GM23248 (cell line): Measurements from ENCODE around the gene TLK2. TPM values are rescaled to one million over a fixed set of nuclear protein-coding genes. Genes with fewer than 3 reads are reported as not detected.
A peak's percentile ranks its signal among the peaks of the same experiment; 100 is the strongest.

Source experiments
- DNase-seq: peaks from one replicate; pipeline ENCODE4 v3.0.0-alpha.2; 2015
- H2AFZ ChIP-seq: fragments of 200-600 bp; sonication (generic); 2 replicates; pipeline ENCODE4 v1.6.1; 2016; ENCODE audit warnings: antibody characterized with exemption
- H3F3A ChIP-seq: fragments of 200-600 bp; sonication (generic); 2 replicates; pipeline ENCODE4 v1.6.1; 2016; ENCODE audit warnings: mild to moderate bottlenecking, antibody characterized with exemption, mixed run types; ENCODE audit not compliant: insufficient read depth
- H3K27ac ChIP-seq: fragments of 200-600 bp; sonication (generic); 2 replicates; pipeline ENCODE4 v1.5.1; 2016; ENCODE audit warnings: mild to moderate bottlenecking
- H3K27me3 ChIP-seq: fragments of 200-600 bp; sonication (generic); replicated peaks from 2 replicates; pipeline ENCODE4 v1.6.1; 2016; ENCODE audit warnings: mild to moderate bottlenecking; ENCODE audit not compliant: insufficient read depth
- H3K36me3 ChIP-seq: fragments of 200-600 bp; sonication (generic); 2 replicates; pipeline ENCODE4 v1.6.1; 2016; ENCODE audit warnings: low read depth, mild to moderate bottlenecking
- H3K4me1 ChIP-seq: fragments of 200-600 bp; sonication (generic); 2 replicates; pipeline ENCODE4 v1.6.1; 2016; ENCODE audit warnings: mild to moderate bottlenecking; ENCODE audit not compliant: insufficient read depth
- H3K4me2 ChIP-seq: fragments of 200-600 bp; sonication (generic); one replicate; pipeline ENCODE4 v1.6.1; 2016; ENCODE audit warnings: mild to moderate bottlenecking; ENCODE audit not compliant: unreplicated experiment
- H3K4me3 ChIP-seq: fragments of 200-600 bp; sonication (generic); 2 replicates; pipeline ENCODE4 v1.5.1; 2016; ENCODE audit warnings: mild to moderate bottlenecking
- H3K79me2 ChIP-seq: fragments of 200-600 bp; sonication (generic); 2 replicates; pipeline ENCODE4 v1.6.1; 2016; ENCODE audit warnings: mild to moderate bottlenecking; ENCODE audit not compliant: insufficient read depth
- H3K9ac ChIP-seq: fragments of 200-600 bp; sonication (generic); 2 replicates; pipeline ENCODE4 v1.6.1; 2016; ENCODE audit warnings: mild to moderate bottlenecking
- H3K9me2 ChIP-seq: fragments of 200-600 bp; sonication (generic); 2 replicates; pipeline ENCODE4 v1.6.1; 2016; ENCODE audit warnings: mixed run types, mild to moderate bottlenecking, moderate library complexity; ENCODE audit not compliant: insufficient read depth
- H3K9me3 ChIP-seq: fragments of 200-600 bp; sonication (generic); one replicate; pipeline ENCODE4 v1.6.1; 2017; ENCODE audit warnings: low read depth
- H4K20me1 ChIP-seq: fragments of 200-600 bp; sonication (generic); 2 replicates; pipeline ENCODE4 v1.6.0; 2016; ENCODE audit not compliant: insufficient read depth
- EZH2 ChIP-seq: fragments of 200-600 bp; sonication (generic); IDR thresholded peaks from 2 replicates; pipeline ENCODE4 v1.6.1; 2018; ENCODE audit warnings: antibody characterized with exemption, mild to moderate bottlenecking; ENCODE audit not compliant: insufficient read depth, poor library complexity, severe bottlenecking
- EZH2phosphoT487 ChIP-seq: fragments of 200-600 bp; sonication (generic); IDR thresholded peaks from 2 replicates; pipeline ENCODE4 v1.6.1; 2018; ENCODE audit warnings: antibody characterized with exemption, moderate library complexity, mild to moderate bottlenecking, low read depth; ENCODE audit not compliant: insufficient read depth
- WGBS, 2 experiments: methylation state at CpG; one replicate each; pipeline ENCODE4 v1.1.6; 2015 to 2017; ENCODE audit warnings: low lambda C conversion rate in 2 of 2, low coverage in 1 of 2; ENCODE audit errors: missing lambda C conversion rate in 2 of 2; 5-methylcytosine and 5-hydroxymethylcytosine counted together
- in situ Hi-C: fragments of 300-500 bp; cut with MboI; formaldehyde crosslinking; loops from 2 replicates; pipeline ENCODE4 v1.15.0; 2020
- polyA plus RNA-seq: library from polyadenylated mRNA; unstranded; fragments of >200 nt; fragmentation: Nextera tagmentation; extraction: Ambion mirVana; gene quantifications from 2 replicates; pipeline ENCODE4 v1.2.1, GENCODE V29; 2016
- total RNA-seq: library from RNA; depleted of rRNA; stranded (reverse); fragments of >200 nt; shearing (Covaris generic); gene quantifications from 2 replicates; pipeline ENCODE4 v1.2.3, GENCODE V29; 2014

TLK2 gene
- total and polyA plus RNA-seq, 2 experiments from 2014 or later = 12.6 to 37.9 TPM

DNA sequence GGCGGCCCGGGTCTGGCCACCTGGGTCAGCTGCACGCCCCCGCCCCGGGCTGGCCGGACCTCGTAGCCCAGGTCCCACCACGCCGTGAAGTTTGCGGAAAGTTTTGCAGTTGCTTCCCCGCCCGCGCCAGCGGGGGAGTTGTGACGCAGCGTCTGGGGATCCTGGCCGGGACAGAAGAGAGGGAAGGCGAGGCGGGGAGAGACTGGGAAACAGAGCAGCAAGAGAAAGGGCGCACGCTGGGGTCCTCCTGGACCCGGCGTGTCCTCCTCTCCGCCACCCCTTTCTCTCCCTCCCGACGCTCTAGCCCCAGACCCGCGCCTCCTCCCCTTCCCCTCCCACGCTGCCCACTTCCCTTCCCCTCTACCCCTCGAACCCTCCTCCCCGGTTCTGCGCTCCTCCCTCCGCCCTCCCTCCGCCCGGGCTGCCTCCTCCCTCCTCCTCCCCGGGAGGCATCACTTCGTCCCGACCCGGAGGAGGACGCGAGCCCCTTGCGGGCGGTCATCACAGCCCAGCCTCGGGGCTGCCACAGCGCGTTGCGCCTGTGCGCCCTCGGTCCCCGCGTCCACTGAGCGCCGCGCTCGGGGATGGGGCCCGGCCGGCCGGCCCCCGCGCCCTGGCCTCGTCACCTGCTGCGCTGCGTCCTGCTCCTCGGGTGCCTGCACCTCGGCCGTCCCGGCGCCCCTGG is 148.7 kb downstream of the TLK2 start, which contains the start of gene MRC2:
Gene MRC2 (plus strand): TSS at position 452 of the 685 bp plus-strand sequence. CDS start 133 bp downstream, at position 585.
- H3K9me3 ChIP-seq = no peaks in the 10 kb centered on the region
- H2AFZ ChIP-seq = peak within 1 kb of the TSS; percentile 51
- 3 to 4% methylated on average over 38 to 49 of the region's 68 CpGs for WGBS, 2 experiments
- H3K79me2 ChIP-seq = peaks cover 60% of the 10 kb centered on the region
- no peaks in the 10 kb centered on the region for H3K9me2 ChIP-seq
- peak within 1 kb of the TSS; percentile 95 for H3K9ac ChIP-seq
- peaks cover 18% of the 10 kb centered on the region for H3K4me1 ChIP-seq
- peak within 1 kb of the TSS; percentile 98 for H3K4me2 ChIP-seq
- no peaks in the 10 kb centered on the region for H3K27me3 ChIP-seq
- TF ChIP-seq EZH2 = no peak
- TF ChIP-seq EZH2phosphoT487 = no peak
- peak; percentile 95 for DNase-seq
- no peaks in the 10 kb centered on the region for H4K20me1 ChIP-seq
- H3K4me3 ChIP-seq = peak within 1 kb of the TSS; percentile 88
- peaks cover 21% of the 10 kb centered on the region for H3F3A ChIP-seq
- in situ Hi-C loops = no loop called here
- peak within 1 kb of the TSS; percentile 98 for H3K27ac ChIP-seq
- 0 out of 2 replicates have a peak, but pooled peaks cover 4% of the 10 kb centered on the region for H3K36me3 ChIP-seq

DNA sequence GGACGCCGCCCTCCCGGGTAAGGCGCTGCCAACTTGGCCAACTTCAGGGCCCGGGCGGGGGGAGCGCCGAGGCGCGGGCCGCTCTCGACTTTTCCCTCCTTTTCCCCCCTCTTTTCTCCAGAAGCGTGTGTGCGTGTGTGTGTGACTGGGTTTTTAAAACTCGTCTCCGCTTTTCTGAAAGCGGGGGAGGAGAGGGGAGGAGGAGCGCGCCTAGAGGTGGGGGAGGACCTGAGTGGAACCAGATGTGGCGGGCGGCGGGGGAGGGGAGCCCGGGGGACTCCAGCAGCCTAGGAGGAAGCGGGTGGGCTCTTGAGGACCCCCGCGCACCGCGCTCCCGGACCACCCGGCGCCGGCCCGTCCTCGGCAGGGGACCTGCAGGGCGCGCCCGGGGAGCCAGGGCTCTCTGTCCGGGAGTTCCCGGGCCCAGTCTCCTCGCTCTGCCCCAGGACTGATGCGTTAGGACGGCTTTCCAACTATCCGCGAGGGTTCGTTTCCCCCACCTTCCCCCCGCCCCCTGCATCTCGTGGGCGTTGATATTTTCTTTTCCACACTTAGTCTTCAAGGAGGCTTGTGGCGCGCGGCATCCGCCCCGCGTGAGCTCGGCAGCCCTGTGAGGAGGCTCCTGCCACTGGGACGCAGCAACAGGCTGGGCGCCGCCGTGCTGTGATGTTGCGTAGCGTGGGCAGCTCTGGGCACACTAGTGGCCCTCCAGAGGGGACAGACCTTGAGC is 149.4 kb downstream of the TLK2 start:
- Histone ChIP-seq H3F3A (peaks cover 25% of the 10 kb centered on the region), H3K4me2 (peak overlapping the region; percentile 98), H3K4me1 (peaks cover 26% of the 10 kb centered on the region), H3K27ac (peak overlapping the region; percentile 98), H3K9ac (peak overlapping the region; percentile 95), H3K9me3 (no peaks in the 10 kb centered on the region), H3K79me2 (peaks cover 67% of the 10 kb centered on the region), H4K20me1 (no peaks in the 10 kb centered on the region), H3K4me3 (peak overlapping the region; percentile 88), H3K9me2 (no peaks in the 10 kb centered on the region), H3K36me3 (0 out of 2 replicates have a peak, but pooled peaks cover 4% of the 10 kb centered on the region), H3K27me3 (no peaks in the 10 kb centered on the region), H2AFZ (peak overlapping the region; percentile 51)
- DNase-seq = peak; percentile 85
- 1% methylated on average over 45 to 60 of the region's 61 CpGs for WGBS, 2 experiments
- in situ Hi-C loops = no loop called here
- TF ChIP-seq EZH2 = no peak
- no peak for TF ChIP-seq EZH2phosphoT487

DNA sequence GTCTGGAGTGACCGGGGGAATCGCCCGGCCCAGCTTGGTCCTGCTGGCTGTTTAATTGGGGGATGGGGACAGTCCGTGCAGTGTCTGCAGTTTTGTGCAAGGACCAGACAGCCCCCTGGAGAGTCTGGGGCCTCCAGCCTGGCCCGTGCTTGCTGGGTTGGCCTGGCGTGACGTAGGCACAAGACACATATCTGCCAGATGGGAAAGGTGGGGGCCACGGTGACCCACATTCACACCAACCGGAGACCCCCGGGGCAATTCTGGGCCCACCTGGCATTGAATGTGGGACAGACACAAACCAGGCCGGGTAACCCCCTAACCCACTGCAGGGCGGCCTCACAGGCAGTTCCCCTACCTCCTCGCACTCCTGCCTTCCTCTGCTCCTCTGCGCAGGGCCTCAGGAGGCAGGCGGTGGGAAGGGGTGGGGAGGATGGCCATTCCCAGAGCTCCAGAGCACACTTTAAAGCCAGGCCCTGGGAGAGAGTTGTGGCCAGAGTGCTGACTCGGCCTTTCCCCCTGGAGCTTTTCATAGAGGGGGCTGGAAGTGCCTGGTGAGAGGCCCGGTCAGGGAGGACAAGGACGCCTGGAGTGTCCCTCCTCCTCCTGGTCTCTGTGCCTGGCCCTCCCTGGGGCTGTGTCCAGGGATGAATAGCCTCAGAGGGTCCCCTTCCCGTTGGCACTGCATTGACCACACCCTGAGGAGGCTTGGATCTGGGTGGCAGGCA is 150.4 kb downstream of the TLK2 start:
- no peaks in the 10 kb centered on the region for H3K9me3 ChIP-seq
- H3K79me2 ChIP-seq = peaks cover 76% of the 10 kb centered on the region
- peak overlapping the region; percentile 95 for H3K9ac ChIP-seq
- peak overlapping the region; percentile 98 for H3K4me2 ChIP-seq
- 4 to 5% methylated on average over 19 of the region's 19 CpGs for whole genome bisulfite sequencing, 2 experiments
- no peaks in the 10 kb centered on the region for H3K9me2 ChIP-seq
- peak overlapping the region; percentile 98 for H3K27ac ChIP-seq
- peaks cover 35% of the 10 kb centered on the region for H3K4me1 ChIP-seq
- peak overlapping the region; percentile 88 for H3K4me3 ChIP-seq
- peaks cover 28% of the 10 kb centered on the region for H3F3A ChIP-seq
- H3K36me3 ChIP-seq = 0 out of 2 replicates have a peak, but pooled peaks cover 4% of the 10 kb centered on the region
- in situ Hi-C loops = no loop called here
- H2AFZ ChIP-seq = 0 out of 2 replicates have a peak overlapping the region, but pooled peaks have one; percentile 11
- no peaks in the 10 kb centered on the region for H3K27me3 ChIP-seq
- DNase-seq = peak; percentile 76
- TF ChIP-seq EZH2 = no peak
- TF ChIP-seq EZH2phosphoT487 = no peak
- no peaks in the 10 kb centered on the region; the same call in 1 of the 2 replicates for H4K20me1 ChIP-seq
